Esophagus muscularis mucosa (tissue), 4 donors: ENCODE measurements around the gene ADAMTS7. TPM values are rescaled to one million over a fixed set of nuclear protein-coding genes. Genes with fewer than 3 reads are reported as not detected.
"Not testable (repeated sequence)": the region's sequence is repeated elsewhere in the genome, so short reads cannot be mapped to it uniquely, and the experiment has no call there.

ENCODE experiments used
- DNase-seq: peaks from one replicate; pipeline ENCODE4 v3.0.0-alpha.2; 2017; ENCODE audit errors: extremely low spot score
- H3K27ac ChIP-seq, 4 donors: fragments of 200-600 bp; sonication (generic); replicated peaks in 1 of 4; 1 replicate in 3 of 4; 2 replicates in 1 of 4; pipeline ENCODE4 v1.5.1; 2016 to 2019; ENCODE audit warnings: mild to moderate bottlenecking in 1 of 4
- H3K27me3 ChIP-seq, 4 donors: fragments of 200-600 bp; sonication (generic); one replicate each; pipeline versions ENCODE4 v1.5.1 to v1.6.0; 2016 to 2019
- H3K36me3 ChIP-seq, 4 donors: fragments of 200-600 bp; sonication (generic); one replicate each; pipeline ENCODE4 v1.5.1; 2016 to 2019
- H3K4me1 ChIP-seq, 4 donors: fragments of 200-600 bp; sonication (generic); one replicate each; pipeline ENCODE4 v1.5.1; 2016 to 2019
- H3K4me3 ChIP-seq, 4 donors: fragments of 200-600 bp; sonication (generic); 1 replicate in 2 of 4; 2 replicates in 2 of 4; pipeline ENCODE4 v1.5.1; 2016 to 2019; ENCODE audit warnings: mild to moderate bottlenecking in 4 of 4, moderate library complexity in 1 of 4
- H3K9me3 ChIP-seq, 4 donors: fragments of 200-600 bp; sonication (generic); 1 replicate in 3 of 4; 2 replicates in 1 of 4; pipeline ENCODE4 v1.5.1; 2016 to 2019
- CTCF ChIP-seq, 3 experiments: fragments of 200-600 bp in 2 of 3; fragments of 450-650 bp in 1 of 3; sonication (generic) in 2 of 3; IDR thresholded peaks; one replicate each; pipeline ENCODE4 v1.5.1; 2017 to 2019; ENCODE audit warnings: antibody characterized with exemption in 3 of 3, mild to moderate bottlenecking in 2 of 3, moderate library complexity in 1 of 3
- EP300 ChIP-seq: sonication (generic); formaldehyde crosslinking; IDR thresholded peaks from one replicate; pipeline ENCODE4 v1.6.1; 2017; ENCODE audit warnings: antibody characterized with exemption
- POLR2A ChIP-seq: fragments of 450-650 bp; IDR thresholded peaks from one replicate; pipeline ENCODE4 v1.6.1; 2017; ENCODE audit warnings: antibody characterized with exemption, moderate library complexity, mild to moderate bottlenecking, low read depth
- POLR2AphosphoS5 ChIP-seq, 2 donors: sonication (generic); formaldehyde crosslinking; IDR thresholded peaks; one replicate each; pipeline ENCODE4 v1.6.1; 2017; ENCODE audit warnings: antibody characterized with exemption in 2 of 2
- WGBS: methylation state at CpG from one replicate; pipeline ENCODE4 v1.1.5; 2018; 5-methylcytosine and 5-hydroxymethylcytosine counted together
- intact Hi-C: fragments of 100-400 bp; cut with DNase I; formaldehyde crosslinking; loops from one replicate; pipeline ENCODE4 v1.15.1; 2023
- total RNA-seq, 4 donors: library from RNA; depleted of rRNA; stranded (reverse); fragments of >200 nt; gene quantifications; one replicate each; pipeline versions ENCODE4 v1.1.0 to v1.2.1, GENCODE V29; 2016

The ADAMTS7 gene
- total RNA-seq, 4 donors from 2014 or later: 2.0 to 4.6 (median 2.3) TPM

- H3K36me3 ChIP-seq: no peaks in the 10 kb centered on the region
- H3K27me3 ChIP-seq: peaks cover 0 to 6% (median 0%) of the 10 kb centered on the region in 4 donors
- WGBS: 76% methylated on average over 8 of the region's 8 CpGs
- intact Hi-C loops: no loop called here
- H3K27ac ChIP-seq: no peak overlapping the region
- H3K9me3 ChIP-seq: no peaks in the 10 kb centered on the region
- peaks cover 0 to 5% (median 0%) of the 10 kb centered on the region in 4 donors for H3K4me1 ChIP-seq
- TF ChIP-seq POLR2A (no peak), POLR2AphosphoS5 (IDR thresholded peaks at IDR 0.05) (no peak), CTCF (IDR thresholded peaks at IDR 0.05) (no peak), EP300 (no peak)
- H3K4me3 ChIP-seq: no peak overlapping the region
- DNase-seq: no peak
These were observed 76.7 kb downstream of the ADAMTS7 start for GRCh38 chr15:78734451-78735064.

- WGBS: 65% methylated on average over 2 of the region's 2 CpGs
- no peak for DNase-seq
These were observed 78.6 kb downstream of the ADAMTS7 start for GRCh38 chr15:78732634-78733033.

GRCh38 chr15:78730955-78731354 lies 80.3 kb downstream of the ADAMTS7 start:
- no peaks in the 10 kb centered on the region for H3K4me1 ChIP-seq
- WGBS: 100% methylated on average over 6 of the region's 6 CpGs
- TF ChIP-seq CTCF (IDR thresholded peaks at IDR 0.05): no peak
- TF ChIP-seq POLR2A: no peak
- no peak for TF ChIP-seq POLR2AphosphoS5 (IDR thresholded peaks at IDR 0.05)
- TF ChIP-seq EP300: no peak
- intact Hi-C loops: no loop called here
- no peaks in the 10 kb centered on the region for H3K27me3 ChIP-seq
- no peak for DNase-seq
- H3K4me3 ChIP-seq: no peak overlapping the region
- H3K27ac ChIP-seq: no peak overlapping the region
- no peaks in the 10 kb centered on the region for H3K9me3 ChIP-seq
- H3K36me3 ChIP-seq: no peaks in the 10 kb centered on the region

More at GRCh38 chr15:78732634-78733033, 78.6 kb downstream of the ADAMTS7 start:
- intact Hi-C loops: no loop called here
- Histone ChIP-seq H3K4me1 (no peaks in the 10 kb centered on the region), H3K4me3 (no peak overlapping the region), H3K27me3 (no peaks in the 10 kb centered on the region), H3K9me3 (no peaks in the 10 kb centered on the region), H3K27ac (no peak overlapping the region), H3K36me3 (no peaks in the 10 kb centered on the region)
- TF ChIP-seq CTCF (IDR thresholded peaks at IDR 0.05) (no peak), POLR2A (no peak), EP300 (no peak), POLR2AphosphoS5 (IDR thresholded peaks at IDR 0.05) (no peak)

GRCh38 chr15:78728427-78728826 lies 82.8 kb downstream of the ADAMTS7 start:
- H3K9me3 ChIP-seq, H3K27ac ChIP-seq, H3K4me1 ChIP-seq, H3K36me3 ChIP-seq, H3K27me3 ChIP-seq, intact Hi-C loops, DNase-seq, H3K4me3 ChIP-seq: not testable (repeated sequence)
- 44% methylated on average over 1 of the region's 1 CpG for WGBS

- no peaks in the 10 kb centered on the region for H3K27me3 ChIP-seq
- intact Hi-C loops: no loop called here
- 82% methylated on average over 3 of the region's 5 CpGs for WGBS
- H3K4me3 ChIP-seq: no peak overlapping the region
- no peaks in the 10 kb centered on the region for H3K4me1 ChIP-seq
- TF ChIP-seq EP300 (no peak), POLR2A (no peak), POLR2AphosphoS5 (IDR thresholded peaks at IDR 0.05) (no peak), CTCF (IDR thresholded peaks at IDR 0.05) (no peak)
- no peaks in the 10 kb centered on the region for H3K36me3 ChIP-seq
- no peaks in the 10 kb centered on the region for H3K9me3 ChIP-seq
- H3K27ac ChIP-seq: no peak overlapping the region
- DNase-seq: no peak
These were observed 83.7 kb downstream of the ADAMTS7 start for GRCh38 chr15:78727561-78727960.
